WTC11 (cell line): Measurements from ENCODE around the gene TMEM145. TPM values are rescaled to one million over a fixed set of nuclear protein-coding genes. Genes with fewer than 3 reads are reported as not detected.
A peak's percentile ranks its signal among the peaks of the same experiment; 100 is the strongest.

Experiments used
- CBFB ChIP-seq: sonication (generic); formaldehyde crosslinking; IDR thresholded peaks from 2 replicates; pipeline ENCODE4 v1.8.1; 2022; ENCODE audit warnings: mild to moderate bottlenecking, low read depth, missing genetic modification reagents
- CDX4 ChIP-seq: fragments of 250-450 bp; sonication (Bioruptor Pico); IDR thresholded peaks from 2 replicates; pipeline ENCODE4 v1.9.0; 2021; ENCODE audit warnings: moderate library complexity, mild to moderate bottlenecking, inconsistent platforms, borderline replicate concordance
- CREM ChIP-seq: sonication (generic); formaldehyde crosslinking; IDR thresholded peaks from 2 replicates; pipeline ENCODE4 v1.8.1; 2022; ENCODE audit warnings: mild to moderate bottlenecking, missing genetic modification reagents, moderate library complexity
- ELF4 ChIP-seq: sonication (generic); formaldehyde crosslinking; IDR thresholded peaks from 2 replicates; pipeline ENCODE4 v1.8.1; 2022; ENCODE audit warnings: low read depth, mild to moderate bottlenecking, moderate library complexity, missing genetic modification reagents
- FOXJ3 ChIP-seq: sonication (generic); formaldehyde crosslinking; IDR thresholded peaks from 2 replicates; pipeline ENCODE4 v1.9.0; 2021; ENCODE audit warnings: missing genetic modification reagents, mild to moderate bottlenecking, borderline replicate concordance
- FOXP1 ChIP-seq: sonication (generic); formaldehyde crosslinking; IDR thresholded peaks from 2 replicates; pipeline ENCODE4 v1.8.0; 2022; ENCODE audit warnings: missing genetic modification reagents, mild to moderate bottlenecking, moderate library complexity, borderline replicate concordance
- FOXP4 ChIP-seq: sonication (generic); formaldehyde crosslinking; IDR thresholded peaks from 2 replicates; pipeline ENCODE4 v1.8.0; 2022; ENCODE audit warnings: mild to moderate bottlenecking, missing genetic modification reagents
- GABPB1 ChIP-seq: sonication (generic); formaldehyde crosslinking; IDR thresholded peaks from 2 replicates; pipeline ENCODE4 v1.8.1; 2023; ENCODE audit warnings: mild to moderate bottlenecking, missing genetic modification reagents
- GRHL2 ChIP-seq: fragments of 250-450 bp; sonication (Bioruptor Pico); IDR thresholded peaks from 2 replicates; pipeline ENCODE4 v1.8.0; 2022; ENCODE audit warnings: mild to moderate bottlenecking, moderate library complexity; ENCODE audit not compliant: insufficient replicate concordance, severe bottlenecking
- IRF1 ChIP-seq: sonication (generic); formaldehyde crosslinking; IDR thresholded peaks from 2 replicates; pipeline ENCODE4 v1.8.0; 2023; ENCODE audit warnings: missing genetic modification reagents
- IRF2 ChIP-seq: sonication (generic); formaldehyde crosslinking; IDR thresholded peaks from 2 replicates; pipeline ENCODE4 v1.8.0; 2022; ENCODE audit warnings: low read depth, missing genetic modification reagents, borderline replicate concordance
- NFATC4 ChIP-seq: fragments of 250-450 bp; sonication (Bioruptor Pico); IDR thresholded peaks from 2 replicates; pipeline ENCODE4 v1.9.0; 2021; ENCODE audit warnings: mild to moderate bottlenecking
- NFE2L1 ChIP-seq: sonication (generic); formaldehyde crosslinking; IDR thresholded peaks from 2 replicates; pipeline ENCODE4 v1.8.1; 2023; ENCODE audit warnings: missing genetic modification reagents
- PRDM15 ChIP-seq: sonication (generic); formaldehyde crosslinking; IDR thresholded peaks from 2 replicates; pipeline ENCODE4 v1.8.0; 2022; ENCODE audit warnings: missing genetic modification reagents
- PRRX2 ChIP-seq: fragments of 250-450 bp; sonication (Bioruptor Pico); IDR thresholded peaks from 2 replicates; pipeline ENCODE4 v1.8.0; 2021; ENCODE audit warnings: mild to moderate bottlenecking
- SOX15 ChIP-seq: fragments of 250-450 bp; sonication (Bioruptor Pico); IDR thresholded peaks from 2 replicates; pipeline ENCODE4 v1.9.0; 2021; ENCODE audit warnings: mild to moderate bottlenecking
- STAT6 ChIP-seq: sonication (generic); formaldehyde crosslinking; conservative IDR thresholded peaks from 2 replicates; pipeline ENCODE4 v1.8.1; 2023; ENCODE audit warnings: mild to moderate bottlenecking, low read depth, missing genetic modification reagents, moderate library complexity
- TEAD4 ChIP-seq: sonication (generic); formaldehyde crosslinking; IDR thresholded peaks from 2 replicates; pipeline ENCODE4 v1.8.0; 2022; ENCODE audit warnings: mild to moderate bottlenecking, missing genetic modification reagents
- ZNF263 ChIP-seq: sonication (generic); formaldehyde crosslinking; IDR thresholded peaks from 2 replicates; pipeline ENCODE4 v1.8.1; 2022; ENCODE audit warnings: low read depth, mild to moderate bottlenecking, moderate library complexity, missing genetic modification reagents
- ZNF396 ChIP-seq: fragments of 250-450 bp; sonication (Bioruptor Pico); IDR thresholded peaks from 2 replicates; pipeline ENCODE4 v1.8.0; 2021; ENCODE audit warnings: mild to moderate bottlenecking, moderate library complexity, borderline replicate concordance
- ZNF423 ChIP-seq: fragments of 250-450 bp; sonication (Bioruptor Pico); IDR thresholded peaks from 2 replicates; pipeline ENCODE4 v2.1.2; 2022; ENCODE audit warnings: mild to moderate bottlenecking, moderate library complexity
- ZNF532 ChIP-seq: fragments of 250-450 bp; sonication (Bioruptor Pico); IDR thresholded peaks from 2 replicates; pipeline ENCODE4 v1.9.0; 2021; ENCODE audit warnings: mild to moderate bottlenecking, borderline replicate concordance
- ZNF671 ChIP-seq: fragments of 250-450 bp; sonication (Bioruptor Pico); IDR thresholded peaks from 2 replicates; pipeline ENCODE4 v1.8.0; 2021; ENCODE audit warnings: mild to moderate bottlenecking
- total RNA-seq: library from RNA; stranded (reverse); gene quantifications from 3 replicates; pipeline ENCODE4 v1.2.3, GENCODE V29; 2021

Gene TMEM145
- total RNA-seq, 1 experiment from 2014 or later = 6.9 TPM

GRCh38 chr19:42295831-42296525 is 17.1 kb upstream of the TMEM145 start (continued):
- no peak for TF ChIP-seq ZNF532 (CRISPR knock-in tag)
- TF ChIP-seq CREM (CRISPR knock-in tag) = no peak
- no peak for TF ChIP-seq PRDM15 (CRISPR knock-in tag)
- no peak for TF ChIP-seq ZNF396 (CRISPR knock-in tag)
- TF ChIP-seq FOXP4 (CRISPR knock-in tag) = peak; percentile 8; the same call in 1 of the 2 replicates
- no peak for TF ChIP-seq STAT6 (CRISPR knock-in tag)
- no peak for TF ChIP-seq TEAD4 (CRISPR knock-in tag)
- no peak for TF ChIP-seq FOXP1
- TF ChIP-seq ZNF423 = peak; percentile 73; the same call in 1 of the 2 replicates
- no peak for TF ChIP-seq CBFB (CRISPR knock-in tag)
- TF ChIP-seq GRHL2 (CRISPR knock-in tag) = no peak
- 0 out of 2 replicates have a peak, but pooled peaks have one; percentile 34 for TF ChIP-seq PRRX2
- no peak for TF ChIP-seq IRF2 (CRISPR knock-in tag)
- no peak for TF ChIP-seq NFE2L1
- TF ChIP-seq SOX15 (CRISPR knock-in tag) = no peak
- TF ChIP-seq IRF1 = no peak
- TF ChIP-seq ELF4 (CRISPR knock-in tag) = no peak
- TF ChIP-seq ZNF671 (CRISPR knock-in tag) = no peak
- TF ChIP-seq CDX4 = no peak
- no peak for TF ChIP-seq ZNF263
- no peak for TF ChIP-seq FOXJ3 (CRISPR knock-in tag)
- TF ChIP-seq NFATC4 (CRISPR knock-in tag) = 0 out of 2 replicates have a peak, but pooled peaks have one; percentile 48
- no peak for TF ChIP-seq GABPB1 (CRISPR knock-in tag)
